ENCODE data around the gene ORM2.

DNA sequence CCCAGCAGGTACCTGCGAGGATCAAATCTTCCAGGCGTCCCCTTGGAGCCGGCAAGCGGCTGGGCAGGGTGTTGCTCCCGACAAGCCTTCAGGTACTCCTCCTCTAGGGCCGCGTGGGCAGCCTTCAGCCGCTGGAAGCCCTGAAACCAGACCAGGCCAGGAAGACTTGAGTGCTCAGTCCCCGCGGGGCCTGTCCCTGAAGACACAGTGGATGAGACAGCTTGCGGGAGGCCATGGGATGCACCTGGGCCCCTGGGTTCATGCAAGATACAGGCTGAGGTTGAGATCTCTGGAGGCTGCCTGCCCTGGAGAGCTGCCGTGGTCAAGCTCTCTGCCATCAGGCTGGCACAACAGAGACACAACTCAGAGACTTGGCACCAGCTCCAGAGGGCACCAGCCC lies 32.7 kb downstream of the ORM2 start:
- TF ChIP-seq POLR2A (IDR thresholded peaks at IDR 0.05): no peak
- TF ChIP-seq, protein P1, sequence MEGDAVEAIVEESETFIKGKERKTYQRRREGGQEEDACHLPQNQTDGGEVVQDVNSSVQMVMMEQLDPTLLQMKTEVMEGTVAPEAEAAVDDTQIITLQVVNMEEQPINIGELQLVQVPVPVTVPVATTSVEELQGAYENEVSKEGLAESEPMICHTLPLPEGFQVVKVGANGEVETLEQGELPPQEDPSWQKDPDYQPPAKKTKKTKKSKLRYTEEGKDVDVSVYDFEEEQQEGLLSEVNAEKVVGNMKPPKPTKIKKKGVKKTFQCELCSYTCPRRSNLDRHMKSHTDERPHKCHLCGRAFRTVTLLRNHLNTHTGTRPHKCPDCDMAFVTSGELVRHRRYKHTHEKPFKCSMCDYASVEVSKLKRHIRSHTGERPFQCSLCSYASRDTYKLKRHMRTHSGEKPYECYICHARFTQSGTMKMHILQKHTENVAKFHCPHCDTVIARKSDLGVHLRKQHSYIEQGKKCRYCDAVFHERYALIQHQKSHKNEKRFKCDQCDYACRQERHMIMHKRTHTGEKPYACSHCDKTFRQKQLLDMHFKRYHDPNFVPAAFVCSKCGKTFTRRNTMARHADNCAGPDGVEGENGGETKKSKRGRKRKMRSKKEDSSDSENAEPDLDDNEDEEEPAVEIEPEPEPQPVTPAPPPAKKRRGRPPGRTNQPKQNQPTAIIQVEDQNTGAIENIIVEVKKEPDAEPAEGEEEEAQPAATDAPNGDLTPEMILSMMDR (IDR thresholded peaks at IDR 0.05): no peak

All from Peyer's patch (tissue), 4 donors.